Tibial nerve (tissue), 4 donors: ENCODE results near the gene NT5C1A. TPM values are rescaled to one million over a fixed set of nuclear protein-coding genes. Genes with fewer than 3 reads are reported as not detected.

Experiments
- DNase-seq, 2 donors: peaks; one replicate each; pipeline ENCODE4 v3.0.0-alpha.2; 2019; ENCODE audit warnings: low spot score in 2 of 2
- H3K27ac ChIP-seq, 4 donors: fragments of 200-600 bp; sonication (generic) in 3 of 4; one replicate each; pipeline ENCODE4 v1.5.1; 2017 to 2019; ENCODE audit warnings: mild to moderate bottlenecking in 1 of 4
- H3K27me3 ChIP-seq, 2 donors: fragments of 200-600 bp; sonication (generic) in 1 of 2; one replicate each; pipeline versions ENCODE4 v1.5.1 to v1.6.0; 2017 to 2019
- H3K36me3 ChIP-seq, 3 donors: fragments of 200-600 bp; sonication (generic); one replicate each; pipeline ENCODE4 v1.5.1; 2018 to 2019
- H3K4me1 ChIP-seq, 4 donors: fragments of 200-600 bp; sonication (generic) in 3 of 4; one replicate each; pipeline ENCODE4 v1.5.1; 2017 to 2019
- H3K4me3 ChIP-seq, 4 donors: fragments of 200-600 bp; sonication (generic) in 3 of 4; one replicate each; pipeline ENCODE4 v1.5.1; 2017 to 2019; ENCODE audit warnings: mild to moderate bottlenecking in 1 of 4, moderate library complexity in 1 of 4
- H3K9me3 ChIP-seq, 4 donors: fragments of 200-600 bp; sonication (generic) in 3 of 4; one replicate each; pipeline ENCODE4 v1.5.1; 2017 to 2019
- EP300 ChIP-seq, 2 donors: sonication (generic); formaldehyde crosslinking; IDR thresholded peaks; one replicate each; pipeline ENCODE4 v1.6.1; 2017; ENCODE audit warnings: antibody characterized with exemption in 2 of 2, mild to moderate bottlenecking in 1 of 2
- POLR2A ChIP-seq, 2 donors: fragments of 450-650 bp; IDR thresholded peaks; one replicate each; pipeline ENCODE4 v1.6.1; 2017; ENCODE audit warnings: antibody characterized with exemption in 2 of 2, mild to moderate bottlenecking in 2 of 2, moderate library complexity in 2 of 2
- WGBS, 2 donors: methylation state at CpG; one replicate each; pipeline ENCODE4 v1.1.5; 2018; 5-methylcytosine and 5-hydroxymethylcytosine counted together
- total RNA-seq, 4 donors: library from RNA; depleted of rRNA; stranded (reverse); fragments of >200 nt; gene quantifications; one replicate each; pipeline ENCODE4 v1.1.0, GENCODE V29; 2016
- TF ChIP-seq, protein P1 (sequence below), 5 experiments: fragments of 200-600 bp in 3 of 5; fragments of 450-650 bp in 2 of 5; sonication (generic) in 3 of 5; IDR thresholded peaks; one replicate each; pipeline ENCODE4 v1.5.1; 2016 to 2019; ENCODE audit warnings: antibody characterized with exemption in 5 of 5, mild to moderate bottlenecking in 3 of 5, moderate library complexity in 2 of 5

The NT5C1A gene
- total RNA-seq, result 1 to 10 TPM in 1 of 4 donors, not detected in 3; 2.2 TPM

DNA sequence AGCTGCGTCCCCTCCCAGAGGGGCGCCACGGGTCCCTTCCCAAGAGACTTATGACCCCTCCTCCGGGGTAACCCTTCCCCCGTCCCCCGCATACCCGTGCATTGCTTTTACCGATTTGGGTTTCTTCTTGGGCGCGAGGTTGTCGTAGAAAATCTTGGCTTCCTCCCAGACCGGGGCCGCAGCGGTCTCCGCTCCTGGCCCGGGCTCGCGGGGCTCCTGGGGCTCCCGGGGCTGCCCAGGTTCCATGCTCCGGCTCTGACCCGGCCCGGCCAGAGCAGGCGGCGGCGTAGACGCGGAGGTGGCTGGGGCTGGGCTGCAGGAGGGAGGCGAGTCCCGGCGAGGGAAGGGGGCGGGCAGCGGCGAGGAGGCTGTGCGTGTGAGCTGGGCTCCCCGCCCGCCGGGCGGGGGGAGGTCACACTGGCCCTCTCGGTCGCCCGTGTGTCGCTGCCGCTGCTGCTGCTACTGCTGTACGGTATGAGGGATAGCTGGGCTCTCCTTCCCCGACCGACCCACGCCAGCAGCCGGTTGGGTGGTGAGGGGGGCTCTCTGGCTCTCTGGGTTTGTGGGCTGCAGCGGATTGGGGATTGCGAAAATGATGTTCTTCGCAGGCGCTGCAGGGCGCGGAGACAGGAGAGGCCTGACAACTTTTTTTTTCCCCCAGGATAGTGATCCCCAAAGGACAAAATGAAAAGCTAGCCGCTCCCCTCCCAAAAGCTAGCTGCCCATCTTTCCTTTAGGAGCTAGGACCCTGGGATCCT, at the start of gene NT5C1A:
Gene NT5C1A, minus strand, starts transcription at position 315 of the 758 bp plus-strand sequence. Its CDS starts 69 bp downstream, at position 246.
- Histone ChIP-seq H3K4me1 (peaks cover 0 to 20% (median 13%) of the 10 kb centered on the region in 4 donors), H3K27me3 (peaks cover 0 to 37% of the 10 kb centered on the region in 2 donors), H3K27ac (peak within 1 kb of the TSS in 1 of 4 donors; percentile 43), H3K9me3 (no peaks in the 10 kb centered on the region), H3K36me3 (no peaks in the 10 kb centered on the region), H3K4me3 (peak within 1 kb of the TSS; percentile 28 to 58 (median 43))
- 3% methylated on average over 28 to 29 of the region's 55 CpGs for whole genome bisulfite sequencing, 2 donors
- no peak for DNase-seq
- TF ChIP-seq EP300 (IDR thresholded peaks at IDR 0.05) (no peak), POLR2A (IDR thresholded peaks at IDR 0.05) (no peak)
- TF ChIP-seq, protein P1, sequence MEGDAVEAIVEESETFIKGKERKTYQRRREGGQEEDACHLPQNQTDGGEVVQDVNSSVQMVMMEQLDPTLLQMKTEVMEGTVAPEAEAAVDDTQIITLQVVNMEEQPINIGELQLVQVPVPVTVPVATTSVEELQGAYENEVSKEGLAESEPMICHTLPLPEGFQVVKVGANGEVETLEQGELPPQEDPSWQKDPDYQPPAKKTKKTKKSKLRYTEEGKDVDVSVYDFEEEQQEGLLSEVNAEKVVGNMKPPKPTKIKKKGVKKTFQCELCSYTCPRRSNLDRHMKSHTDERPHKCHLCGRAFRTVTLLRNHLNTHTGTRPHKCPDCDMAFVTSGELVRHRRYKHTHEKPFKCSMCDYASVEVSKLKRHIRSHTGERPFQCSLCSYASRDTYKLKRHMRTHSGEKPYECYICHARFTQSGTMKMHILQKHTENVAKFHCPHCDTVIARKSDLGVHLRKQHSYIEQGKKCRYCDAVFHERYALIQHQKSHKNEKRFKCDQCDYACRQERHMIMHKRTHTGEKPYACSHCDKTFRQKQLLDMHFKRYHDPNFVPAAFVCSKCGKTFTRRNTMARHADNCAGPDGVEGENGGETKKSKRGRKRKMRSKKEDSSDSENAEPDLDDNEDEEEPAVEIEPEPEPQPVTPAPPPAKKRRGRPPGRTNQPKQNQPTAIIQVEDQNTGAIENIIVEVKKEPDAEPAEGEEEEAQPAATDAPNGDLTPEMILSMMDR (IDR thresholded peaks at IDR 0.05), result no peak

DNA sequence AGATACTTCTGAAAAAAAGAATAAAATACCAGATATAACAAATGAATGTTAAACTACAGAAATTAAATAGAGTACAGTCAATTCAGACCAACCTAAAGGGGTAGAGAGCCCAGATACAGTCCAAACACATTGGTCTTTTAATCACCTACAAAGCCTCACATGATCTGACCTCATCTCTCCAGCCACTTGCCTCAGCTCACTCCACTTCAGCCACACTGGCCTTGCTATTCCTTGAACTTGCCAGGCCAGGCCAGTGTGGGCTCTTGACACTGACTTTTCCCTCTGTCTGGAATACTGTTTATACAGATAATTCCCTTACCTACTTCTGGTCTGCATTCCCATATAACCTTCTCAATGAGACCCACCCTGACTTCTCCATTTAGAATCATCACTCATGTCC, 49.8 kb upstream of the NT5C1A start:
- no peaks in the 10 kb centered on the region for H3K36me3 ChIP-seq
- no peaks in the 10 kb centered on the region for H3K9me3 ChIP-seq
- DNase-seq, result no peak
- no peak overlapping the region for H3K4me3 ChIP-seq
- no peak overlapping the region for H3K27ac ChIP-seq
- H3K4me1 ChIP-seq, result peaks cover 0 to 3% (median 0%) of the 10 kb centered on the region in 4 donors
- peaks cover 0 to 25% of the 10 kb centered on the region in 2 donors for H3K27me3 ChIP-seq
- TF ChIP-seq, protein P1 (IDR thresholded peaks at IDR 0.05), result no peak
- TF ChIP-seq POLR2A (IDR thresholded peaks at IDR 0.05), result no peak

DNA sequence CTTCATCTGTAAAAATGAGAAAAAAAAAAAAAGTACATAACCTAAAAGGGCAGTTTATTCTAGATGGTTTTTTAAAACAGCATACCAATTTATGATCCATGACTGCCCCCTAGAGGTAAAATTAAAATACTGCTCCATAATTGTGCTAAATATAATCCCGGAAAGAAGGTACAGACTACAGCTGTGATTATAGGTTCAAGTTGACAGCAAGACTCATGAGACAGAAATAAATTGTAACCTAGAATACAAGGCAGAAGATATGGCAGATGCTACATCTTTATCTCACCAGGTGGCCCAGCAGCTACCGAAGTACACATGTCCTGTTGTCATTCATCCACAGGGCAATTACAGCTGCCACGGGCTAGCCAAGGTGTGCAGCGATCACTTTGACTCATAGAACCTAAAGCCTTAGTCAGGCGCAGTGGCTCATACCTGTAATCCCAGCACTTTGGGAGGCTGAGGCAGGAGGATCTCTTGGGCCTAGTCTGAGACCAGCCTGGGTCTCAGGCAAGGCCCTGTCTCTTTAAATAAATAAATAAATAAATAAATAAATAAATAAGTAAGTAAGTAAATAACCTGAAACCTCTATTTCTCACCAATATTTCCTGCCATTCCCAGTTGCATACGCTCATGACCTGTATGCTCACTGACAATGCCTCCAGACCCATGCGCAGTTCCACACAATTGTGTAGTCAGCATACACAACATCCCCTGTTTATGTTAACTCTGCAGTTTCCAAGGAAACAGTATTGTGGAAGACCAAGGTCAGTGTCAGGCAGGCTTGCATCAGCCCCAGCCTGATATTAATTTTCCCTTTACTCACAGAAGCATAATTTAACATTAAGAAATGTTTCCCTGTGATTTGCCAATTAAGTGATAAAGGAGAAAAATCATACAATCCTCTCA, 48.4 kb upstream of the NT5C1A start:
- Histone ChIP-seq H3K36me3 (no peaks in the 10 kb centered on the region), H3K4me3 (no peak overlapping the region), H3K9me3 (no peaks in the 10 kb centered on the region), H3K27me3 (peaks cover 0 to 31% of the 10 kb centered on the region in 2 donors), H3K27ac (no peak overlapping the region), H3K4me1 (peaks cover 0 to 3% (median 0%) of the 10 kb centered on the region in 4 donors)
- no peak for TF ChIP-seq POLR2A (IDR thresholded peaks at IDR 0.05)
- TF ChIP-seq, protein P1 (IDR thresholded peaks at IDR 0.05), result peak; percentile 50 to 80 (median 69)
- 45 to 46% methylated on average over 7 of the region's 7 CpGs for WGBS, 2 donors
- no peak for DNase-seq

DNA sequence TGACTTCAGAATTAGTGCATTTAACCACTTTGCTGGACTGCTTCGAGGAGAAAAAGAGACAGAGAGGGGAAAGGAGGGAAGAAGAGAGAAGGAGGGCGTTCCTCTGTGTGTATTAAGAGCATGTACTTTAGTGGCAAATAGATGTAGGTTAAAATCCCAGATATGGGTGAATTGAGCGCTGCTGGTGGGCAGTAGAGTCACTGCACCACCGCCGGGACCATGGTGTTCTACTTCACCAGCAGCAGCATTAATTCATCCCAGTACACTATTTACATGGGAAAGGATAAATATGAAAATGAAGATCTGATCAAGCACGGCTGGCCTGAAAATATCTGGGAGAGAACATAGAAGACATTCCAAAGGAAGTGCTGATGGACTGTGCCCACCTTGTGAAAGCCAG, 45.9 kb upstream of the NT5C1A start:
- Histone ChIP-seq H3K4me3 (no peak overlapping the region), H3K36me3 (no peaks in the 10 kb centered on the region), H3K27ac (no peak overlapping the region), H3K9me3 (no peaks in the 10 kb centered on the region), H3K27me3 (peaks cover 0 to 28% of the 10 kb centered on the region in 2 donors), H3K4me1 (peaks cover 0 to 3% (median 0%) of the 10 kb centered on the region in 4 donors)
- DNase-seq, result no peak
- WGBS, 2 donors, result 55 to 62% methylated on average over 6 of the region's 6 CpGs
- TF ChIP-seq EP300 (IDR thresholded peaks at IDR 0.05) (no peak), POLR2A (IDR thresholded peaks at IDR 0.05) (no peak)
- TF ChIP-seq, protein P1 (IDR thresholded peaks at IDR 0.05), result no peak

DNA sequence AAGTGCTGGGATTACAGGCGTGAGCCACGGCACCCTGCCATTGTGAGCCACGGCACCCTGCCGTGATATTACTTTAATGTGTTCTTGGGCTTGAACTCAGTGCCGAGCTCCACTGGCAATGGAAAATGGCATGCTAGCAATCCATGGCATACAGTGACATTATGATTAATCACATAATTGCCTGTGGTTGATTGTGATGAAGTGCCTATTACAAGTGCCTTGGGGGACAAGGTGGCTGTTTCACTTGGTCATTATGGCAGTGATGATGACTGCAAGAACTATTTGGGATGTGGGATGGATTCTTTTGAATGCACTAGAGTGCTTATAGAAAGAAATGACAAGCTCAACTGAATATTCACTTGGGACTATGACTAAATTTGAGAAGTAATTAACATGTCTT, 41.6 kb upstream of the NT5C1A start:
- Histone ChIP-seq H3K4me1 (no peaks in the 10 kb centered on the region), H3K9me3 (no peaks in the 10 kb centered on the region), H3K4me3 (no peak overlapping the region), H3K36me3 (no peaks in the 10 kb centered on the region), H3K27ac (no peak overlapping the region), H3K27me3 (peaks cover 0 to 28% of the 10 kb centered on the region in 2 donors)
- TF ChIP-seq POLR2A (IDR thresholded peaks at IDR 0.05) (no peak), EP300 (IDR thresholded peaks at IDR 0.05) (no peak)
- TF ChIP-seq, protein P1 (IDR thresholded peaks at IDR 0.05), result no peak
- WGBS, 2 donors, result 85 to 90% methylated on average over 5 of the region's 5 CpGs
- DNase-seq, result no peak
